ENCODE measurements around the gene HARBI1.

HARBI1 gene

GRCh38 chr11:46633291-46634217 is 16.5 kb upstream of the HARBI1 start:
- no peak for DNase-seq

- DNase-seq, result no peak
Measured at GRCh38 chr11:46632502-46632901, 15.5 kb upstream of the HARBI1 start.

DNA sequence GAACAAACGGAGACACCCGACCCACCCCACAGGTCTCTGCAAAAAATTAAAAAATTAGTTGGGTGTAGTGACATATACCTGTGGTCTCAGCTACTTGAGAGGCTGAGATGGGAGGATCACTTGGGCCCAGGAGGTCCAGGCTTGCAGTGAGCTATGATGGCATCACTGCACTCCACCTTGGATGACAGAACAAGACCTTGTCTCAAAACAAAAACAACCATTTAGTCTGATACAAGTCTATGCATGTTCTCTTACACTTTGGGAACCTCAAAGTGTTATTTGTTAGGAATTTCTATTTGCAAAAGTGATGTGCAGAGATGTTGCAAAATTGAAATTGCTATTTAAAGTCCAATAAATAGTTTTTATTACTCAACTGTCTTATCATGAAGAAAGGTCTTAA is 14.6 kb upstream of the HARBI1 start:
- no peak for DNase-seq

GRCh38 chr11:46630237-46630636 is 13.2 kb upstream of the HARBI1 start:
- no peak for DNase-seq

DNA sequence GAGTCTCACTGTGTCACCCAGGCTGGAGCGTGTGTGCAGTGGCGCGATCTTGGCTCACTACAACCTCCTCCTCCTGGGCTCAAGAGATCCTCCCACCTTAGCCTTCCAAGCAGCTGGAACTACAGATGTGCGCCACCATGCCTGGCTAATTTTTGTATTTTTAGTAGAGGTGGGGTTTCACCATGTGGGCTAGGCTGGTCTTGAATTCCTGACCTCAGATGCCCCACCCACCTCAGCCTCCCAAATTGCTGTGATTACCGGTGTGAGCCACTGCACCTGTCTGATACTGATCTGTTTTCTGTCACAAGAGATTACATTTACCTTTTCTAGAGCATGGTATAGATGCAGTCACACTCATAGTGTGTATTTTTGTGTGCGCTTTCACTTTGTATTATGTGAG is 11.9 kb upstream of the HARBI1 start:
- no peak for DNase-seq

DNA sequence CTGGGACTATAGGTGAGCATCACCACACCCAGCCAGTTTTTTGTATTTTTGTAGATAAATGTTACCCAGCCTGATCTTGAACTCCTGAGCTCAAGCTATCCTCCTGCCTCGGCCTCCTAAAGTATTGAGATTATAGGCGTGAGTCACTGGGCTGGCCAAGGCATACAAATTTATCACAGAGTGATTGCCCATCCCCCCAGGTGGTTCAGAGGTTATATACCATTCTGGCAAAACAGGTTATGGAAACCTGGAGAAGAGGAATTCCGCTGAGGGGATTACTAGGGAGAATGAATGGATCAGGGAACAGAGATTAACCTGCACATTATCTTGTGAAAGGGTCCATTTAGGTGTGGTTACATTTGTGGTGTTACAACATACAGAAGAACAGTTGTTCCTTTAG is 8.4 kb upstream of the HARBI1 start:
- DNase-seq, result no peak

DNA sequence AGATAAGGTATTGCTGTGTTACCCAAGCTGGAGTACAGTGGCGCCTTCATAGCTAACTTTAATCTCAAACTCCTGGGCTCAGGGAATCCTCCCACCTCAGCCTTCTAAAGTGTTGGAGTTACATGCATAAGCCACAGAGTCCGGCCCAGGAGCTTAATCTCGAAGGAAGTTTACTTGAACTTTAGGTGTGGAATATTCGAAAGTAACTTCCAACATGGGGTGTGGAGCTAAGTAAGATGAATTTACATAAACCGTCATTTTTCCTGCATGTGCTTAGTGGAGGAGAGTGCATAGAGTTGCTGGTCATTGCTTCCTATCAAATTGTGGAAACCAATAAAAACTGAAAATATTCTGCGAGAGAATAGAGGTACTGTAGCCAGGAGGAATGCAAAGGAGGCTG is 1.8 kb upstream of the HARBI1 start:
- DNase-seq, result no peak

GRCh38 chr11:46617972-46618314 is 916 bp upstream of the HARBI1 start:
- DNase-seq, result no peak

DNA sequence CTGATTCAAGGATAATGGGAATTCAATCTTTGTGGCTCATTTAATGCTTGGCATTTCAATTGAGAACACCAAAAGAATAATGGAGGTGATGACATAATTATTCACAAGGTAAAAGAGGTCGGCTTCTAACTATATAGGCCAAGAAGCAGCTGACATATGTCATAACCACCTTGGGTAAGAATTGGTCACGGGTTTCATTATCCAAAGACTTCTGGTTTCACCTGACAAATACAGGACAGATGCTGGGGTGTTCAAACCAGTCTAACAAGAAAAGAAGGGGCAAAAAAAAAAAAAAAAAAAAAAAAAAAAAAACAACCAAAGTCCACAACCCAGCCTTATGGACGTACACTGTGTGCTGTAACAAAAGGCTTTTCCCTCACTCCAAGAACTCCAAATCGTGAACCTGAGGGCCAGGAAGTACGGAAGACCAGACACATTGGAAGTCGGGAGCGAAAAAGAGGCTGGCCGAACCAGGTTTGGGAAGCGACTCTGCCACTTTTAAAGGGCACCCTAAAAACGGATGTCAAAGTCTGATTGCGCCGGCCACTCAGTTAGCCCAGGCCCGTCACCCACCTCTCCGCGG is 385 bp downstream of the HARBI1 start:
- no peak for DNase-seq

DNA sequence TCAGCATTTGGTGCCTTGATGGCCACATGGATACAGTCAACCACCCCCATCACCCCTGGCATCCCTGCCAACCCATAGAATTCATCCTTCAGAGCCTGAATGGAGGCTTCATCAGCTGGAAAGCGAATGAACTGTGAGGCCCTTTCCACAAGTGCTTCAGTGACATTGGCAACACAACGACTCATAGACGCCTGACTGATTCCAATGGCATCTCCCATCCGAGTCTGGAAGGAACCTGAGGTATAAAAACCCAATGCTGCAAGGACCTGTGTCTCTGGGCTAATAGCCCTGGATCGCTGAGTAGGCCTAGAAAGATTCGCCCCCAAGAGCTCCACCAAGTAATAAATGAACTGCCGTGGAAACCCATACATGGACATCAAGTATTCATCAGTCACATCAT is 1.3 kb downstream of the HARBI1 start:
- DNase-seq, result no peak

- no peak for DNase-seq
Measured at GRCh38 chr11:46612326-46612725, 4.7 kb downstream of the HARBI1 start.

DNA sequence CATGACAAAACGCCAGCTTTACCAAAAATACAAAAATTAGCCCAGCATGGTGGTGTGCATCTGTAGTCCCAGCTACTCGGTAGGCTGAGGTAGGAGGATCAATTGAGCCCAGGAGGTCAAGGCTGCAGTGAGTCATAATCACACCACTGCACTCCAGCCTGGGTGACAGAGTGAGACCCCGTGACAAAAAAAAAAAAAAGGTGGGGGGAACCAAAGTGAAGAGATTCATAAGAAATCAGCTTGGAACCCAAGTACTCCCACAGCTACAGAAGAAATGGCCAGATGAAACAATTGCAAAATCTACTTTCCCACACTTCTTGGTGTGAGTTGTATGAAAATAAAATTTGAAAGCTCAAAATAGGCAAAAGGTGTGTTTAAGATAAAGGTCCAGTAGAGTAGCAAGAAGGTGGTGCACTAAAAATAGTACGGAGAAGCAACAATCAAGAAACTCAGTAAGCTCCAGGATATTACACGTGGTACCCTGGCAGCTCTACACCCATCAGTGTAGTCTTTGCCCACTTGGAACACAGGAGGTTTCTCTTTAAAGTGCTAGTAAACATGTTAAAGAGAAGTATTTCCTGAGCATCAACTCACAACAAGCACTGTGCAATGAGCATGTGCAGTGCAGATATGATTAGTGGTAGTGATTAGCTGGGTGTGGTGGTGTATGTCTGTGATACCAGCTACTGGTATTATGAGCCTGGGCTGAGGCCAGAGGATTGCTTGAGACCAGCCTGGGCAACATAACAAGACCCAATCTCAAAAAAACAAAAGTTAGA is 5.3 kb downstream of the HARBI1 start:
- DNase-seq, result no peak

GRCh38 chr11:46609386-46609785 is 7.6 kb downstream of the HARBI1 start:
- no peak for DNase-seq

DNA sequence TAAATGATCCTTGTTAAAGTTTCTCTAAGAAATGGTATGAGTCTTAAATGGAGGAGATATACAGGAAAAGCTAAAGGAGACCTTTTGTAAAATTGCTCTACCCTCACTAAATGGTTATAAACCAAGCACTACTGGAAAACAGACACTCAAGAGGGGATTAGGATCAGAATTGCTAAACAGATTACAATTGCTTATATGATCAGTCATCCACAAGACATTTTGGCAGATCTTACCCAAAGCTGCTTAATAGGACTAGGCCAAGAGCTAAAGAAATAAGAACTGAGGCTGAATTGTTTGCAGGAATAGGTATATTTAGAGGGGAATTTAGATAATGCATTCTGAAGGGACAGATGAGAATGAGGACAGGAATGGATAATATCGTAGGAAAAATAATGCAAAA is 9.5 kb downstream of the HARBI1 start:
- DNase-seq, result no peak

GRCh38 chr11:46604796-46605195 is 12.2 kb downstream of the HARBI1 start:
- no peak for DNase-seq

DNA sequence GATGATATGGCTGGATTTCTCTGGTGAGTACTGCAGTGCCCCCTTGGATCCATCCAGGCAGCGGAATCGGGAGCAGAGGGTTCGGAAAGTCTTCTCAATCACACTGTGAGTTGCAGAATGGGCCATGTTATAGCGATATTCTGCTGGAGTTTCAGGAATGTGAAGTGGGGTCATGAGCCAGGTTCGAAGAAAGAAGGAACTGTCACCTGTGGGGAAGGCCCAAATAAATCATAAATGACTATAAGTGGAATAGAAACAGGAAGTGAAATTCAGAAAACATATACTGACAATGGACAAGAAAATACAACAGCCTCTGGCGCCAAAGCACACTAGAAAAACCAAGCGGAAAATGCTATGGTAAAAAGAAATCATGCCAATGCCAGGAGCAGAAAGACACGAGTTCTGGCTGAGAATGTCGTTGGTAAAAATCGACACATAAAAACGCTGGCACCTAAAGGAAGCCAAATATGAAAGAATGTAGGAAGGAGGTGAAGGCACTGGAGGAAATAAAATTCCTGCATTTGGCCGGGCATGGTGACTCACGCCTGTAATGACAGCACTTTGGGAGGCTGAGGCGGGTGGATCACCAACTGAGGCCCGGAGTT is 13.2 kb downstream of the HARBI1 start:
- DNase-seq, result no peak

DNA sequence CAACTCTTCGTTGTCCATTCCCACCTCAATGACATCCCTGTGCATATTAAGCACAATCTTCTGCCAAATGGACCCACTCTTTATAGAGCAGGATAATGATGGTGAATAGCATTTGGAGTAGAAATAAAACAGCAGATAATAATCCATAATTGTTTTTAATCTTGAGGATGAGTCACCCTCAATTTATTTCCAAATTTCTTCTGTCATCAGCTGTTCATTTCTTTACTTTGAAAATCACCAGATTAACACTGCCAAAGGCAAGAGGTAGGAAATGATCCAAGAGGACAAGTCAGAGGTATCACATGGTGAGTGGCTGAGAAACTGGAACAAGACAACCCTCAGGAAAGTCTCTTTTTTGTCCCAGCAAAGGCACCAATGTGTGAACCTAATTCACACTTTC is 15.9 kb downstream of the HARBI1 start:
- no peak for DNase-seq

DNA sequence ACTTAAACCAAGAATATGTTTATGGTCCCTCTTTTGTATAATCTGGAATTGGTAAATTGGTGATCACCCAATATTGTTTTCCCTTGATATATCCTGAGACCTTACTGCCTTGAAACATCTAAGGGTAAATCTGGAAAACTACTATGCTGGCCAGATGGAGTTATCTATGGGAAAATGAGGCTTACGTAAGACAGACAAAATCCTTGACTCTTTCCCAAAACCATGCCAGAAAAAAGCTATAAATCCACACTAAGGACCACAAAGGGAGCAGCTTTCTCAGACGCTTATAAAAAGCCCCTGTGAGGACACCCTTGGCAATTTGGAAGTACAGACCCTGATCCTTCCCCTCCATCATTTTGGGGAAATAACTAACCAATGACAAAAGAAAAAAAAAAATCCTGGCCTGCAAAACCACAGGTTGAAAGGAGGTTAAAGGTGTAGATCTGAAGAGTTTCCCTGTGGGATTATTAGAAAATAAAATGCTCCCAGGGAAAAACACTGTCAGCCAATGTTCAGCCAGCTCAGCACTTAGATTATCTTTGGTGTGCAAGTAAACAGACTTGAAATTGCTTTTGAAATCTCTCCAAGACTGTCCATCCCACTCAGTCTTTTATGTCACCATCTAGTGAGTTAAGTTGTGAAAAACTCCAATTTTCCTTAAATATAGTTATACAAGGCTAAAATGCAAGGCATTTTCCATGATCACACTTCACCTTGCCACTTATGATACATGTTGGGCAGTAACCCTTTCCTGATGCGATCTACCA is 16.6 kb downstream of the HARBI1 start:
- DNase-seq, result no peak

DNA sequence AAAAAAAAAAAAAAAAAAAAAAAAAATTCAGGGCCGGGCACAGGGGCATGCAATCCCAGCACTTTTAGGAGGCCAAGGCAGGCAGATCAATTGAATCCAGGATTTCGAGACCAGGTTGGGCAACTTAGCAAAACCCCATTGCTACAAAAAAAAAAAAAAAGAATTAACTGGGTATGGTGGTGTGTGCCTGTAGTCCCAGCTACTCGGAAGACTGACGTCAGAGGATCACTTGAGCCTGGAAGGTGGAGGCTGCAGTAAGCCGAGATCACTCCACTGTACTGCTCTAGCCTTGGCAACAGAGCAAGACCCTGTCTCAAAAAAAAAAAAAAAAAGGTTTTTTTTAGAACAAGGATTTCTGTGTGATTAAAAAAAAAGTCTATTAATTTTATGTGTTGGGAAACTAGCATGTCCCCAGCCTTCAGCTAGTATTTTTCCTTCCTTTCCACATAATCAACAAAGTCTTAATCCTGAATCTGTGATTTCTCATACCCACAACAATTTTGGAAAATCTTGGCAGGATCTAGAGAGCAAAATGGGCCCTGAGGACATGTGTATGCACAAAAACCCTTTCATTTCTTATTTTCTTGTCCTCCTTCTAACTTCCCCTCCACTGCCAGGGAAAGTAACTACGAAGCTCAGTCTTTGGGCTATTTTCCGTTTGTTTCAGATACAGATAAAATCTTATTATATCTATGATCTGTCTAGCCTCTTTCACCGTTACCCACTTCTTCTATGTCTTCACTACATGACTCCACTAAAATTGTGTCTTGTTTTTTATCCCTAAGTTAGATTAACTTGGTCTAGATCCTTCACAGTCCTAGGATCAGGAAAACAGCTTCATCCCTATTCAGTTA is 17.5 kb downstream of the HARBI1 start:
- no peak for DNase-seq

DNA sequence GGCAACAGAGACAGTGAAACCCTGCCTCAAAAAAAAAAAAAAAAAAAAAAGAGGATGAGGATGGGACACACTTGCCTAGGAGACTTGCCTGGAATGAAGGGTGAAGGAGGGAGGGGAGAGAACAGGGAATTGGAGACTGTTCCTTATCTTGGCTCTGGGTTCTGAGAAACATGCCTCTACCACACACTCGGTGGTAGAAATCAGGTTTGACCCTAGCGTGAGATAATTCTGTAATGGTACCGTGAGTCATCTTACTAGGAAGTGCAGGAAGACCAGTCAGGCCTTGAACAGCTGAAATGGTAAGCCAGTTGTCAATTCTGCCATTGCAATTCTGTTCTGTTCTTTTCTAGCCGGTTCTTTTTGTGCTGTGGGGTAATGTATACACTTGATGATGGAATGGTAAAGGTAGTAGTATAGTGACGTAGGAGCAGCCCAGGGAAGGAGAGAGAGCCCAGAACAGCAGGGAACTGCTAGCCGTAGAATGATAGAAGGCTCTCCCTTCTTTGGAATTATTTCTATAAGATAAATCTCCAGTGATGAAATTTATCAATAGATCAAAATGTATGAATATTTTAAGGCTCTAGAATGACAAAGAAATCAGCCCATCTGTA is 19.3 kb downstream of the HARBI1 start:
- DNase-seq, result no peak

GRCh38 chr11:46597155-46597554 is 19.9 kb downstream of the HARBI1 start:
- DNase-seq, result no peak
